AG08396 (cell line): ENCODE results near the gene FUBP3.
"Not testable (repeated sequence)": the region's sequence is repeated elsewhere in the genome, so short reads cannot be mapped to it uniquely, and the experiment has no call there.

Source experiments
- DNase-seq: peaks from one replicate; pipeline ENCODE4 v3.0.0; 2012; ENCODE audit warnings: low spot score, mixed read lengths

The FUBP3 gene

DNA sequence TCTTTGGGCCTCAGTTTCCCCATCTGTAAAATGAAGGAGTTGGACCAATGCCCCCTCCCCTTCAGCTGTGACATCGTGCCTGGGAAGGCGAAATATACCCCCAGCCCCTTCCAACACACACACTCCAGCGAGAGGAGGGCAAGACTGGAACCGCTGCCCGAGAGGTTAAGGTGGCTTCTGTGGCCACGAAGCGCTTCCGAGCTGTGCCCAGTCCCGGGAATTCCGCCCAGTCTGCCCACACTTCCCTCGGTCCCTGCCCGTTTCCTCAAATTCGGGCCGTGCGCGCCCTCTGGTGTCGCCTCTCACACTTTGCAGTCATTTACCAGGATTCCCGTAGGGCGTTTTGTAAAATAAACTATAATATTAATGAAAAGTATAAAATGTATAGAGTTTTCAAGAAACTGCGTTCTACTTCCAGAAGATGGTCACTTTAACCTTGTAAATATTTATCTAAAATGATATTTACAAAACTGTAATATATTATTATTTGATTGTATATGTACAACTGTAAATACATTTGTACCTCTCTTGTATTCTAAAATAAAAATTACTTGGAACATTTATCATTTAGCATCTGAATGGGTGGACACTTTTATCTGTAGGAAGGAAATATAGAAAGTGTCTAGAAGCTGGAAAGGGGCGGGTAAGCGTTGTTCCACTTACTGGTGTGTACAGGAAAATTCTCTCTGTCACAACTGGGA, 103.2 kb downstream of the FUBP3 start:
- peak; percentile 88 for DNase-seq

DNA sequence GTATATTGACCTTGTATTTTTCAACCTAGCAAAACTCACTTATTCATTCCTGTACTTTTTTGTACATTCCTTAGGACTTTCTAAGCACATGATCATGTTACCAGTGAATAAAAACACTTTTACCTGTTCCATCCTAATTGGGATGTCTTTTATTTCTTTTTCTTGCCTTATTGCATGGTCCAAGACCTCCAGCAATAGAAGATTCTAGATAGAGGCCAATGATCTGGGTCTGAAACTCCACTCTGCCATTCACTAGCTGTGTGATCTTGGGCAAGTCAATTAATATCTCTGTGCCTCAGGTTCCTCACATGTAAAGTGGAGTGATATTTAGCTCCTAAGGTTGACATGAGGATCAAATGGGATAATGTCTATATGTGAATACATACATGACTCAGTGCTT, 105.7 kb downstream of the FUBP3 start:
- DNase-seq: no peak

DNA sequence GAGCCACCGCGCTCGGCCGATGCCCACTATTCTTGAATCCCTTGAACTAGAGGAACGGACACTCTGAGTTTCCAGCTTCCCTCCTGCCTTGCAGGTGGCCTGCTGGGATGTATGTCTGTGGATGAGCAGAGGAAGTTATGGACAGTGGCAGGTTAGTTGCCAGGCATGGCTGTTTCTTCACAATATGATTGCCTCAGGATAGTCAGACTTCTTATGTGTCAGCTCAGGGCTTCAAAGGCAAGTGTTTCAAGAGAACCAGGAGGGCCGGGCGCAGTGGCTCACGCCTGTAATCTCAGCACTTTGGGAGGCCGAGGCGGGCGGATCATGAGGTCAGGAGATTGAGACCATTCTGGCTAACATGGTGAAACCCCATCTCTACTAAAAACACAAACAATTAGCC, 106.6 kb downstream of the FUBP3 start:
- DNase-seq: not testable (repeated sequence)

DNA sequence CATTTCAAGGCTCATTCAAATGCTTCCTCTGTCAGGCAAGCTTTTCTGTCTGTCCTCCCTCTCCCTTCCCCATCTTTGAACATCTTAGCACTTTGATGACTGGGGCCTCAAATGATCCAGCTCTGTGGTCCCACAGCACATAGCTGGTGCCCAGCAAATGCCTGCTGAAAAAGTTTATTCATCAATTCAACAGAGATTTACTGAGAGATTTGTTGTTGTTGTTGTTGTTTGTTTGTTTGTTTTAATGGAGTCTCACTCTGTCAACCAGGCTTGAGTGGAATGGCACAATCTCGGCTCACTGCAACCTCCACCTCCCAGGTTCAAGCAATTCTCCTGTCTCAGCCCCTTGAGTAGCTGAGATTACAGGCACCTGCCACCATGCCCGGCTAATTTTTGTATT, 108.2 kb downstream of the FUBP3 start:
- DNase-seq: no peak
